Uterus (tissue), 2 donors: Measurements from ENCODE around the gene CTNNAL1.

ENCODE experiments used
- CTCF ChIP-seq, 4 experiments: fragments of 200-600 bp in 2 of 4; fragments of 450-650 bp in 2 of 4; sonication (generic) in 2 of 4; IDR thresholded peaks; one replicate each; pipeline ENCODE4 v1.5.1; 2016 to 2019; ENCODE audit warnings: antibody characterized with exemption in 4 of 4, mild to moderate bottlenecking in 2 of 4, moderate library complexity in 1 of 4
- POLR2A ChIP-seq, 2 donors: fragments of 450-650 bp; IDR thresholded peaks; one replicate each; pipeline ENCODE4 v1.6.1; 2016; ENCODE audit warnings: antibody characterized with exemption in 2 of 2, mild to moderate bottlenecking in 1 of 2, moderate library complexity in 1 of 2

- TF ChIP-seq POLR2A (IDR thresholded peaks at IDR 0.05) (no peak), CTCF (IDR thresholded peaks at IDR 0.05) (no peak)
These were observed 26.2 kb upstream of the CTNNAL1 start for GRCh38 chr9:109039539-109039938.
